HG03354 (cell line): Measurements from ENCODE around the gene OR2H2.

Experiments used
- ATAC-seq: cut with Tn5 transposase; IDR thresholded peaks from one replicate; pipeline ENCODE4 v1.9.1; 2021; ENCODE audit warnings: mild to moderate bottlenecking; ENCODE audit not compliant: unreplicated experiment, poor library complexity, severe bottlenecking

OR2H2 gene

GRCh38 chr6:29590218-29590808 lies 5.4 kb downstream of the OR2H2 start:
- no peak for ATAC-seq

GRCh38 chr6:29591677-29592076 lies 6.8 kb downstream of the OR2H2 start:
- ATAC-seq = no peak

- no peak for ATAC-seq
Observed at GRCh38 chr6:29593199-29593855, 8.4 kb downstream of the OR2H2 start.

GRCh38 chr6:29596381-29596900 lies 11.5 kb downstream of the OR2H2 start:
- no peak for ATAC-seq

- ATAC-seq = no peak
Observed at GRCh38 chr6:29597184-29597583, 12.3 kb downstream of the OR2H2 start.

- no peak for ATAC-seq
Observed at GRCh38 chr6:29598172-29598747, 13.3 kb downstream of the OR2H2 start.

GRCh38 chr6:29602564-29603361 lies 17.8 kb downstream of the OR2H2 start:
- no peak for ATAC-seq

GRCh38 chr6:29603456-29603855 lies 18.5 kb downstream of the OR2H2 start:
- ATAC-seq = no peak

- no peak for ATAC-seq
Observed at GRCh38 chr6:29603930-29604329, 19.0 kb downstream of the OR2H2 start.

- ATAC-seq = no peak
Observed at GRCh38 chr6:29608131-29608530, 23.2 kb downstream of the OR2H2 start.

- no peak for ATAC-seq
Observed at GRCh38 chr6:29610540-29610939, 25.6 kb downstream of the OR2H2 start.

GRCh38 chr6:29611426-29611825 lies 26.5 kb downstream of the OR2H2 start:
- ATAC-seq = no peak

GRCh38 chr6:29617782-29618554 lies 33.0 kb downstream of the OR2H2 start:
- no peak for ATAC-seq

GRCh38 chr6:29619578-29620160 lies 34.7 kb downstream of the OR2H2 start:
- ATAC-seq = no peak

GRCh38 chr6:29620630-29621029 lies 35.7 kb downstream of the OR2H2 start:
- no peak for ATAC-seq

- ATAC-seq = no peak
Observed at GRCh38 chr6:29624520-29624961, 39.6 kb downstream of the OR2H2 start.

- no peak for ATAC-seq
Observed at GRCh38 chr6:29625337-29625930, 40.5 kb downstream of the OR2H2 start.

- ATAC-seq = no peak
Observed at GRCh38 chr6:29626948-29627754, 42.2 kb downstream of the OR2H2 start.
